SKM-1 (cell line): ENCODE measurements around the gene MAPKAPK3.

Experiments
- DNase-seq: peaks from one replicate; lab custom pipeline; 2025; ENCODE audit not compliant: unreplicated experiment; lab: John Stamatoyannopoulos, UW

The MAPKAPK3 gene

GRCh38 chr3:50587373-50587772, 29.6 kb upstream of the MAPKAPK3 start:
- no peak for DNase-seq

GRCh38 chr3:50587806-50588758, 28.9 kb upstream of the MAPKAPK3 start:
- no peak for DNase-seq

- DNase-seq: no peak
Observed at GRCh38 chr3:50588759-50589433, 28.1 kb upstream of the MAPKAPK3 start.

- DNase-seq: no peak
Observed at GRCh38 chr3:50591196-50591741, 25.7 kb upstream of the MAPKAPK3 start.

- DNase-seq: no peak
Observed at GRCh38 chr3:50592568-50592967, 24.4 kb upstream of the MAPKAPK3 start.

- DNase-seq: no peak
Observed at GRCh38 chr3:50594253-50594785, 22.6 kb upstream of the MAPKAPK3 start.

GRCh38 chr3:50599115-50599715, 17.7 kb upstream of the MAPKAPK3 start:
- DNase-seq: no peak

- no peak for DNase-seq
Observed at GRCh38 chr3:50599716-50600118, 17.2 kb upstream of the MAPKAPK3 start.

- no peak for DNase-seq
Observed at GRCh38 chr3:50600141-50600753, 16.7 kb upstream of the MAPKAPK3 start.

- peak; percentile 92 for DNase-seq
Observed at GRCh38 chr3:50600841-50601591, 15.9 kb upstream of the MAPKAPK3 start.

- DNase-seq: no peak
Observed at GRCh38 chr3:50602595-50603191, 14.3 kb upstream of the MAPKAPK3 start.

GRCh38 chr3:50603261-50604109, 13.5 kb upstream of the MAPKAPK3 start:
- no peak for DNase-seq

GRCh38 chr3:50604110-50604621, 12.8 kb upstream of the MAPKAPK3 start:
- no peak for DNase-seq

- DNase-seq: peak; percentile 9
Observed at GRCh38 chr3:50604628-50605588, 12.0 kb upstream of the MAPKAPK3 start.

GRCh38 chr3:50605901-50606326, 11.0 kb upstream of the MAPKAPK3 start:
- no peak for DNase-seq

GRCh38 chr3:50606596-50606995, 10.4 kb upstream of the MAPKAPK3 start:
- no peak for DNase-seq
